NOMO-1 (cell line): Measurements from ENCODE around the gene NFAM1.

Source experiments
- DNase-seq, 2 experiments: peaks; one replicate each; lab custom pipeline; 2025; ENCODE audit not compliant: unreplicated experiment in 2 of 2; lab: John Stamatoyannopoulos, UW

Gene NFAM1

DNA sequence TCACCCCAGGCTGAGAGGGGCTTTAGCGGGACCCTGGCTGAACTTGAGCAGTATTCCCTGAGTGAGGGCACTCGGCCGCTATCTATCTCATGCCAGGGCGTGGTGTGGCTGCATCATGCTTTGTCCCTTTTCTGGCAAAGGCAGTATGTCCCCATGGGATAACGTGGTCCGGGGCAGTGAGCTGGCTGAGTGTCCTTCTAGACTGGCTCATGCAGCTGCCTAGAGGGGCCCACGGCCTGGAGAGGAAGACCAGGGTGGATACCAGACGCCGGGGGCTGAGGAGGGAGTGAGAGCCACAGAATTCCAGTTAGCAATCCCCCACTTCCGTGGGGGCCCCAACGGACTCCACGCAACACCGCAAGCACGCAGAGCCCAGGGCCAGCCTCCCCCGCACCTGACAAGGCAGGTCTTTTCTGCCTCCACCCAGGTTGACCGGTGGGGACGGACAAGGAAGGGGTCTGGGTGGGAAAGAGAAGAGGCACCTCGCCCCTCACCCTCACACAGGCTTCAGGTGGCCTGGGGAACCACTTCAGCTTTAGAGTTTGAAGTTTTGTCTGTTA is 15.5 kb downstream of the NFAM1 start:
- no peak for DNase-seq

DNA sequence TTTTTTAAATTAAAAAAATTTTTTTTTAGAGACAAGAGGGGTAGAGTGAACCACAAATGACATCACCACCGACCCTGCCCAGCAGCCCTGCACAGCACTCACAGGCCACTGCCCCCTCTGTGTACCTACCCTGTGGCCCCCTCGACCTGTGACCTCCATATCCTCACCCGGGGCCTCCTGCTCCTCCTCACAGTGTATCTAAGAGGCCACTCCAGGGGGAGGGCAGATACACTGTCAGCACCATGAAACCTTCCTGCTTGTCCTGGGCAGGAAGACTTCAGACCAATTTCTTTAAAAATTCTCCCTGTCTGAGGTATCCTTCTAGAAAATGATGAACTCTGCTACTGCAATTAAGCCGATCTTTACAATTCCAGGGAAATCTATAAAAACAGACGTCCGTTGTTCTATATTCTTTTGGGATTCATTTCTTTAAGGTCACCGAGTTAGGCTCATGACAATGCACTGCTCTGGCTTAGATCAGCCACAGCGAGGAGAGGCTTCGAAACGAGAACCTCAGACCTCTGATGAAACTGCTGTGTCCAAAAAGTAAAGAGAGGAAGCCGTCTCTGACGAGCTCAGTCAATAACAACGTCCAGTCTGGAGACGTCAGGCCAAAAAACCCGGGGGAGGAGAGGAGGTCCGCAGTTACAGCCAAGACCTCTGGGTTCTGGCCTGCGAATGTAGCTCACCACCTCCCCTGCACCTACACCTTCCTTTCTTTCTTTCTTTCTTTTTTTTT is 17.5 kb downstream of the NFAM1 start:
- DNase-seq: no peak

DNA sequence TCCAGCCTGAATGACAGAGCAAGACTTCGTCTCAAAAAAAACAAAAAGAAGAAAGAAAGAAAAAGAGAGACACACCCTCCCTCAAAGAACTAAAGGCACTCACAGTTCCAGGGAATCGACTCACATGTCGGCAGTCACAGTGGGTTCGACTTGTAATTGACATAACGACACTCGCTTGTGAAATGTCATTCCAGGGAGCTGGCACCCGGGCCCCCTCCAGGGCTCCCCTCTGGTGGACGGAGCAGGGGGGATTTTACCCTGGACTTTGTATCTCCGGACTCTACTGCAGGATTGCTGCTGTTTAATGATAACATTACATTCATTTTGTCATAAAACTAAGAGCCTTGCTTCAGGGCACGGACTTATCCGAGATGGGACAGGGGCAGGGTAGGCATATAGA is 18.2 kb downstream of the NFAM1 start:
- DNase-seq: no peak

DNA sequence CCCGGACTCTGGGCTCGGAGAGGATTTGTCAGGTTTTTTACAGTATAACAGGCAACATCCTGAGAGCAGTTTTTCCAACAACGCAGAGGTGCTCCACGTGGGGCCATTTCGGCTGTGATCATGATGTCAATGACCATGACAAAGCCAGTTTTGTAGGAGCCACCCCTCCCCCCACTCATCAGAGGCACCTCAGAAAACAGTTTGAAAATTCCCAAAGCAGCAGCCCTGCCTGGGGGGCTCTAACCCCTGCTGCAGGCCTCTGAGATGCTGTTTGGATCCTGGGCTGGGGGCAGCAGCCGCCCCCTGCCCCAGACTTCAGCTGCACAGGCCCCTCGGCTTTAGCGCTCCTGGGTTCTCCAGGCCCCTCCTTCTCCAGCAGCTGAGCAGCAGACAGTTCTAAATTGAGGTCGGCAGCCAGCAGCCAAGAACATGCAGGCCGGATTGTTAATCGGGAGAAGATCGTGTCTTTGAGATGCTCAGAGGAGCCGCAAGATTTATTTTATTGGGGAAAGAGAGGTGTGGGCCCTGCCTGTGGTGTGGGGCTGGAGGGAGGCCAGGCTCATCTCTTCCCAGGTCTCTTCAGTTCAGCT is 19.4 kb downstream of the NFAM1 start:
- no peak for DNase-seq

DNA sequence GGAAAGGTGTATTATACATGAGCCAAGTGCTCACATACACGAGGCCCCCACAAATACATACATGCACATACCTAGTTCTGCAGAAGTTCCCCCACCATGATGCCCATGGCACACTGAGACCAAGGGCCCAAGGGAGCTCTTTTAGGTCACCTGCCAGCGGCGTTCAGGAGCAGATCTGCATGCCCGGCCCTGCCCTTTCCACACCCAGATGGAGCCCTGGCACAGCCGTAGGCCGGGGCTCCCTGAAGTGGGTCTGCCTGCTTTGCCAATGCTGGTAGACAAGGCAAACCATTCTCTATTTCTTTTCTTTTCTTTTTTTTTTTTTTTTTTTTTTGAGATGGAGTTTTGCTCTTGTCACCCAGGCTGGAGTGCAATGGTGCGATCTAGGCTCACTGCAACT is 21.5 kb downstream of the NFAM1 start:
- no peak for DNase-seq

DNA sequence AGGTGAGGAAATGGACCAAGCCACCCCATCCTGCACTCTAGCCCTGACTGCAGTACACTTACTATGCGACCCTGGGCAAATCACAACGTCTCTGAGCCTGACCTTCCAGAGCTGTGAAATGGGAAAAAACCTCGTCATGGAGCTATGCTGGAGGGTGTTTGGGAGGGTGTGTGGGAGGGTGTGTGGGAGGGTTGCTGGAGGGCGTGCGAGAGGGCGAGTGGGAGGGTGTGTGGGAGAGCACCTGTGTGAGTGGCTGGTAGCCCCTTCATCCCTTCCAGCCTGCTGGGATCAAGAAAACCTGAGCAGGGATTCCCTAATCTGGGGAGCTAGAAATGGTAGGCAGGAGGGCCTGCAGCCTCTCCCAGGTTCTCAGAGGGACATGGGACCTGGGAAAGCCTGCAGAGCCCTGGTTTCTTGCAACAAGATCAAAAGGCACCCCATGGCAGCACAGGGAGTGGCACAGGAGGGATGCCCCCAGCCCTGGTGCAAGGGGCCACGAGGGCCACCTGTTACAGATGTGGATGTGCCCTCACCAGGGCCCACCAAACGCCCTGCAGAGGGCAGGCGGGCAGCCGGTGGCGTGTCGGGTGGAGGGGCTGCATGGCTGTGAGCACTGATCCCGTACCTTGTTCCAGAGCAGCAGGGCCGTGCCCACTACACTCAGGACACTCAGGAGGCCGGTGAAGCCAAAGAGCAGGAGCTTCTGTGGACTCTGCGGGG is 23.2 kb downstream of the NFAM1 start:
- DNase-seq: no peak

DNA sequence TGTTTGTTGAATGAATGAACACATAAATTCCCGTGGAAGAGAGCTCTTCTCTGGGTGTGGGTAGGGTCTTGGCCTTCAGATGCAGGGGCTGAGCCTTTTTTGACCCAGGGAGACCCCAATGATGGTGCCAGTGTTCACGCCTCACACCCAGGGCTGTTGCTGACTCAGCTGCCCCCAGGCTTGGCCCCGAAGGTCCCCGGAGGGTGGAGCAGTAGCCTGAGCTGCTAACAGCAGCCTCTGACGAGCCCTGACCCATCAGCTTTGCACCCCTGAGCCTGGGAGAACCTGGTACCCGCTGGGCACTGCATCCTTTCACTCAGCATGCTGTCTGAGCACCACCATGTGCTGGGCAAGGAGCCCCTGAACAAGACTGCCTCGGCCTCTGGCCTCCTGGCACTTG is 23.9 kb downstream of the NFAM1 start:
- DNase-seq: no peak

DNA sequence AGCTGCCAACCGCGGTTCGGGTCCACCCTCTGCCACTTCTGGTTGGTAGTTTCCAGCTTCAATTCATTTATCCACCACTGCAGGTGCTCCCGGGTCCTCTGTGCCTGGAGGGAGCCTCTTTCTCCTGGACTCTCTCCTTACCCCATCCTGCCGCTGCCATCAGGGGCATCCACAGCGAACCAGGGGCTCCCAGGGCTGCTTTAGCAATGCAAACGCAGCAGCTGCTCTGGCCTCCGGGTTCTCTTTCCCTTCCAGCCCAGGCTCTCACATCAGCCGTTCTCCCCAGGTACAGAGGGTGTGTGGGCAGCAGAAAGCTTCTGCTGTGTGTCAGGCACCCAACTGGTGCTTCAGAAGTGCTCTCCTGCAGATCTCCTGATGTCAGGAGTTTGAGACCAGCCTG is 27.9 kb downstream of the NFAM1 start:
- no peak for DNase-seq

DNA sequence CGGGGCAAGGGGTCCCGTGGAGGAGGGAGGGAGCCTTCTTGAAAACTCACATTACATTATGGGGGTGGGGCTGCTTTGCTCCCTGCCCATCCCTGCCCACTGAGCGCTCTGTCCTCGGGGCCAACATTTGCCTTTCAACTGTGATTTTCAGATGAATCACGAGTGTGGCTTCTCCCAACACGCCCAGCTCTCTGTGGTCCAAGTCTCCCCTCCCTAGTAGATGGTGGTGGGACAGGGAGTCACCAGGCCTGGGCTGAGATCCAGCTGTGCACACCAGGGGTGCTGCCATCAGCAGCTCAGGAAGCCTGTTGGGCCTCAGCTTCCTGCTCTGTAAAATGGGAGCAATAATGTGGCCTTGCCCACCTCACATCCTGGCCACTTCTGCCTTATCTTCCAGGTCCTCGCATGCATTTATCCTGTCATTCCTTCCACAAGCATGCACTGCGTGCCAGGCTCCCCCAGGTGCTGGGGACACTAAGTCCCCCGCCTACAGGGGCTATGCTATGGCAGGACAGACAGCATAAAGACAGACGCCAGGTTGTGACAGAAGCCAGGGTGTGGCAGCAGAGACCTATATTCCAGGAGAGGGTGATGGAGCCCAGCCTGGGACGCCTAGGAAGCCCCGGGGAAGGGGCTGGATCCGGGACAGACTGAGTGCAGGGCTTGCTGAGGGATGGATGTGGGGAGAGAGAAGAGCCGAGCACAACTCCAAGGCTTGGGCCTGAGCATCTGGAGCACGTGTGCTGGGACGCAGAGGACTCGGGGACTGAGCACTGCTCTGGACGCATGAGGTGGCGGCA is 30.5 kb downstream of the NFAM1 start:
- no peak for DNase-seq

DNA sequence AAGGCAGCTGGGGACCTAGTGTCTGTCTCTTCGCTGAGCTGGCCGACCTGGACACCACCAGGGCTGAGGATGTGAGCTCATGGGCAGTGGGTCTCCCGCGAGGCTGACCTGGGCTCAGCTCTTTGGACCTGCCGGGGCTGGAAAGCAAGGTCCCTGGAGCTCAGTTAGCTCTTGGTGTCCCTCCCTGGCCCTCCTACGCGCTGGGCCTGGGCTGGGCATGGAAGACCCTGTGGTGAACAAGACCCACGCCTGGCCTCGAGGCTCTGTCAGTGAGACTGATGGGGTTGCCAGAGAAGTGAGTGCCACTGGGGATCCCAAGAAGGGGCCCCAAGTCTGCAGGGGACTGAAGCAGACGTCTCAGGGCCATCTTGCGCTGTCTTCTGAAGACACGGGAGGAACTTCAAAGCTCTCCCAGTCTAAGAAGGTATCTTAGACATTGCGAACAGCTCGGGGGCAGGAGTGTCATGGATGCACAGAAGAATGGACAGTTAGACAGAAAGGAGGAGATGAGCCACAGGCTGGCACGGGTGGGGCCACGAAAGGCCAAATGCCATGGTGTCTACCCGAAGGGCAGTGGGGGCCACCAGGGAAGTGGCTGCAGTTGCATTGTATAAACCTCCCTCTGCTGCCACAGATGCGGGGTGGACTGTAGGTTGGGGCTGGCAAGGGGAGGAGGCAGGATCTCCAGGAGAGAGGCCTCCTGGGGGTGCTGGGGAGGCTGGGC is 31.2 kb downstream of the NFAM1 start:
- no peak for DNase-seq

DNA sequence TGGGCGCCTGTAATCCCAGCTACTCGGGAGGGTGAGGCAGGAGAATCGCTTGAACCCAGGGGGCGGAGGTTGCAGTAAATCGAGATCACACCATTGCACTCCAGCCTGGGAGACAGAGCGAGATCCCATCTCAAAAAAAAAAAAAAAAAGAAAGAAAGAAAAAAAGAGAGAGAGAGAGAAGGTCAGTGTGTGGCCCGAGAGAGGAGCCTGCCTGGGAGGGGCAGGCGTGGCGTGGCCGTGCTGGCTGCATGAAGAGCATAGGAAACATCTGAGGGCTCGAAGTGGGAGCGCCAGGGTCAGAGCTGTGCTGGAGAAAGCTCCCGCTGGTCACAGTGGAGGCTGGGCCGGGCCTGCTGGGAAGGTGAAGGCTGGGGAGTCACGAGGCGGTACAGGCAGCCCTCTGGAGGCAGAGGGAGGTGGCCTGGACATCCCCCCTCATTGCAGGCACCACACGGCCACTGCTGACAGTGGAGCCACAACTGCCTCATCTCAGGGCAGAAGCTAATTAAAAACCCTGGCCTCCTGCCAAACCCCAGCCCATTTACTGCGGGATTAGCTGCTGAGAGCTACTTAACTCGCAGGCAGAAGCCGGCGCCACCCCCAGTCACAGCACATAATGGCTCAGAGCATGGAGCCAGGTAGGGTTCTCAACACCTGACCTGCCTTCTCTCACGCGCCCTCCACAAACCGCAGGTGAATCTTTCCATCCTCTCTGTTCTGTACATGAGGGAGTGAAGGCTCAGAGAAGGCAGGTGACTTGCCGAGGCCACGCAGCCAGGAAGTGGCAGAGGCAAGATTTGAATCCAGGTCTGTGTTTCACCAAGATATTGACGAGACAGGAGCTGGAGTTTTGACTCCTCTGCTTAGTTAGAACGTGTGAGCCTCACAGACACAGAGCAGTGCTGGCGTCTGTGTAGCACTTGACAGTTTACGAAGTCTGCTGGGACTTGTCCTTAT is 32.6 kb downstream of the NFAM1 start:
- peak; percentile 39 to 44 for DNase-seq

DNA sequence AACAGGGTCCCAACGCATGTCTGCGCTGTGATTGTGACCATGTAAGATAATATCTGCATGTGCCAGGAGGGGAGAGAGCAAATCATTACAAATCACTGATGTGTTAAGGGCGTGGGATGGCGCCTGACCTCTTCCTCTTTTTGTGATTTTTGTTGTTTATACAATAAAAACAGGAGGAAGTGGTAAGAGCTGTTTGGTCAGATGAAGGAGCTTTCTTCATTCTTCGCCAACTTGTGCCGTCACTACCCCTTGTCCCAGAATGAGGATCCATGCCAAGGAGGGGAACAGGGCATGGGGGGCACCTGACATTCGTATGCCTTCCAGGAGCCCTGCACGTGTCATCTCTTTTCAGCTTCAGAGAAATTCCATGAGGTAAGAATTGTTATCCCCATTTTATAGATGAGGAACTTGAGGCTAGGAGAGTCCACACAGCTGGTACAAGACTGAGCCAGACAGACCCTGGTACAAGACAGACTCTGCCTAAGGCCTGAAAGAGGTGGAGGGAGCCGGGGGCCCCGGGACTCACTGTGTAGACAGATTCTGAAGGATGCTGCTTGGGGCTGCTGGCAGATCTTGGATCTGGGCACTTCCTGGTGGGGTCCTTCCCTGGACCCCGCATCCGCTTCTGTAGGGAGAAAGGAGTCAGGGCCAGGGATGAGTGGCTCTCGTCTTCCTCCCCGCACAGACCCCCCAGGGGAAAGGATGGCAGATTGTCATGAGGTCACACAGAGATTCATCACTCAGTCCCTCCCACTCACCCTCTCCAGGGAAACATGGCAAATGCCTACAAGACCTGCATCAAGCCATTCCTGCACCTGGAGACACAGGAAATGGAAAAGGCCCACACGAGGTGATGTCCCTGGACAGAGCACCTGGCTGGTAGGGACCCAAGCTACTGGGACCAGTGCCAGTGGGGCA is 34.6 kb downstream of the NFAM1 start:
- peak; percentile 75 to 91 for DNase-seq

DNA sequence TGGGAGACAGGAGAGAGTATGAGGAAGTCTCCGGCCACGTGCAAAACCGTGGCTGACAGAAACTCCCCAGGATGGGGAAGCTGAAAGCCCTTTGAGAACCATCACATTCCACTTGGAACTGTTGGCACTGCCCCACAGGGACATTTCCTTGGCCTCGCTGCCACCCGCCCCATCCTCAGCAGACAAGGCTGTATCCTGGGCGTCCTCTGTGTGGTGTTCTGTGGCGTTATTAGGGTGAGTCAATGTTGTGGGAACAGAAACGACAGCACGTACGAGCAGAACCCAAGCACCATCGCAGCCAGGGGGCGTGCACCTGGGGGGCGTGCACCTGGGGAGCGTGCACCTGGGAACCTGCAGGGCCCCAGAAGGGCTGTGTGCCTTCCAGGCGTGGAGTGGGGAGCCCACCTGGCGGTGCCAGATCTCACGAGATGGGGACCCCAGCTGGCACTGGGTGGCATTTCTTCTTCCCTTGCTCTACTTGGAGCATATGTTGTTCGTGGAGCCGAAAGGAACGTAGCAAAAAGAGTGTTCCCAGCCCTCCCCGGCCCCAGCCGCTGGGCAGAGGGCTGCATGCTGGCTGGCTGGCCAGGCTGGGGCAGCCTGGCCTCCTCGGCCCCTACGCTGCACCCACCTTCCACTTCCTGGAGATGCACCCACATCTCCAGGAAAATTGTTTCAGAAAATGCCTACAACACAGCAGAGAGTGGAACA is 35.4 kb downstream of the NFAM1 start:
- no peak for DNase-seq

DNA sequence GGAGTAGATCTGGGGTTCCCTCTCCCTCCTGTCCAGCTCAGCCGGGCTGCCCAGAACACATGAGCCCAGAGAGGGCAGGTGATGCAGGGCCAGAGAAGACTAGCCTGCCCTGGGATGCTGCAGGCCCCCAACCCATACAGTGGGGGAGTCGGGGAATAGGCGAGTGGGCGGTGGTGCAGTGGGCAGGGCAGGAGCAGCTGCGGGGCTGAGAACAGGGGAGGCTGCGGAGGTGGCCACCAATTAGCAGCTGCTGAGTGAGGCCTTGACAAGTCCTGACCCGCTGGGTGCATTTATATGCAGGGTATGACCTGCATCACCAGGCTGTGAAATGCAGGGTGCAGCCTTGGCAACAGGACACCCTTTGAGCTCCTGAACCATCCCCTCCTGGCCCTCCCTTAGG is 43.1 kb downstream of the NFAM1 start:
- DNase-seq: no peak

DNA sequence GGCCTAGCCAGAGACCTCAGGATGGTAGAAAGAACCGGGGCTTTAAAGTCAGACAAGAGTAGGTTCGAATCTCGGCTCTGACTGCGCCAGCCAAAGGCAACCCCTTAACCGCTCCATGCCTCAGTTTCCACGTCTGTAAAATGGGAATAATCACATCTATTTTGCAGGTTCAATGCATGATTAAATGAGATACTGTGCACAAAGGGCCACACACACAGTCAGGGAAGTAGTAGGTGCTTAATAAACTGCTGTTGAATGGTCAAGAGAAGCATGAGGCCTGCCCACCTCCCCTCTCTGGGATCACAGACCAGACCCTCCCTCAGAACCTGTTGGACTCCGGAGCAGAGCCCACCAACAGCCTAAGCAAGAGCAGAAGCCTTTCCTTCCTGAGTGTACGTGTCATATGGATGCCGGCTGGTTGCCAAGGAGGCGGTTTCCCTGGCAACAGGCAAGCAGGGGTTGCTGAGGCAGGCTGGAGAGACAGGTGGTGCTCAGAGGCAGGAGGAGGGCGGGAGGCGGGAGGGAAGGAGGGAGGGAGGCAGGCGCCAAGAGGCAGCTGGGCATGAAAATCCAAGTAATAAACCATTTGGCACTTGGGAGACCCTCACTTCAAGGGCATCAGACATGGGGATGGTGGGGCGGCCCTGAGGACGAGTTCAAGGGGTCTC is 43.9 kb downstream of the NFAM1 start:
- DNase-seq: no peak

DNA sequence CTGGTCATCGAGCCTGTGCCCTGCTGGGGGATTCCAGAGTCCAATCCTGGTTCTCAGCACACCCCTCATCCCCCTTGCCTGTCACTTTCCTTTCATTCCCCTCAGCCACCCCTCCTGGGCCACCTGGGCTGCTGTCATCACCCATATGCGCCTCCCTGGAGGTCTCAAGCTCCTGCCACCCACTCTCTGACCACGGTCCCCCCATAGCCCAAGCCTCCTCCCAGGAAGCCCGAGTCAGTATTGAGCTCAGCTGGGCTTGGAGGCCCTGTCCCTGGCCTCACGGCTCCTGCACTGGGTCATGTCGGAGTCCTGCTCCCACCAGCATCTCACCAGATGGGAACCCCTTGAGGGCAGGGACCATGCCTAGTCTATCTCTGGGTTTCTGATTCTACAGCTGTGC is 44.6 kb downstream of the NFAM1 start:
- no peak for DNase-seq

DNA sequence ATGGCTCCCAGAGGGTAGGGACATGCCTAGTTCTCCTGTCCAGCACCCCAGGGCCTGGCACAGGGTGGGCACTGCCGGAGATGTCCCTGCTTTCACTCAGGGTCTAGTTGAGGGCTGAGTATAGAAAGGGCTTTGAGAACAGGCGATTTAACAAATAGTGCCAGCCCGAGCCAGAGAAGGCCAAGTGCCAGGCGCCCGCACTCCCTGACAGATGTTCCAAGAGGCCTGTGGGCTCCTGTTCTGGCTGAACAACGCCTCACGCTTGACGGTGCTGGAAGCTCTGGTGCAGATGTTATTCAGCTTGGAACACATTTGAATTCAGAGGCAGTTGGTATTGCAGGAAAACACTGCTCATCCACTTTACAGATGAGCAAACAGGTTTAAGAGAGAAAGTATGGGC is 46.5 kb downstream of the NFAM1 start:
- DNase-seq: no peak
